OCI-LY3 (cell line): ENCODE results near the gene CFAP157.

Source experiments
- EZH2phosphoT487 ChIP-seq: fragments of 200-600 bp; shearing (Covaris generic); IDR thresholded peaks from 2 replicates; pipeline ENCODE4 v1.6.1; 2018; ENCODE audit warnings: antibody characterized with exemption, mixed run types, low read depth
- TF ChIP-seq, protein P1 (sequence below): fragments of 200-600, 300-600 bp; sonication (generic); IDR thresholded peaks from 2 replicates; pipeline ENCODE4 v1.5.1; 2014; ENCODE audit warnings: antibody characterized with exemption, low read length, low read depth

DNA sequence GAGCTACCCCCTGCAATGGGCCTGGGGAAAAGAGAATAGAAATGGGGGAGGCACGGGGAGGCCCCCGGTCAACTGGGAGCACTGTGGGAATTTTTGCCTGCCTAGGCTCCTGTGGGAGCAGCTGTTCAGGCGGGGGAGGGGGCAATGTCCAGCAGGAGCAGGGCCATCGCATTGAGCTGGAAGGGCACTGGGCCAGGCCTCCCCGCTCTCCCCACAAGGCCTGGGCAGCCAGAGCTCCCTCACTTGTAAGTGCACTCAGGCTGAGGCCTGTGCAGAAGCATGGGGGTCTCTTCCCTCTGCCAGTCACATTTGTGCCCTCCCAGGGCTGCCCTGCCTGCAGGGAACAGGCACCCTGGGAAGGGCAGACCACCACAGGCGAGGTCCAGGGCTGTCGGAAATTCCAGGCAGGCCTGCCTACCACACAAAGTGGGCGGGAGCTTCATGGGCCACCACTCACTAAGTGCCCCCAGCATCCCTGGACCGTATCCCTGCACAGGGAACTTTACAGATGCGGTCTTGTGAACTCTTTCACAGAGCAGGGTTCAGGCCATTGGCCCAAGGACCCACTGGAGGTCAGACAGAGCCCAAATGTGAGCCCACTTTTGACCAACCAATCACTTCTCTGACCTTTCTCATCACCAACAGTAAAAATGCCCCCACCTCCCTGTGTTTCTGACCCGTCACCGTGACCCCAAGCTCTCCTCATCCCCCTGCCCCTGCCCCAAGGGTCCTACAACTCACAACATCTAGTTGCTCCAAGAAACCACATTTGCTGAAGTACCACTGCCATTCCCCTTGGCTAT is 1.0 kb upstream of the CFAP157 start:
- TF ChIP-seq, protein P1, sequence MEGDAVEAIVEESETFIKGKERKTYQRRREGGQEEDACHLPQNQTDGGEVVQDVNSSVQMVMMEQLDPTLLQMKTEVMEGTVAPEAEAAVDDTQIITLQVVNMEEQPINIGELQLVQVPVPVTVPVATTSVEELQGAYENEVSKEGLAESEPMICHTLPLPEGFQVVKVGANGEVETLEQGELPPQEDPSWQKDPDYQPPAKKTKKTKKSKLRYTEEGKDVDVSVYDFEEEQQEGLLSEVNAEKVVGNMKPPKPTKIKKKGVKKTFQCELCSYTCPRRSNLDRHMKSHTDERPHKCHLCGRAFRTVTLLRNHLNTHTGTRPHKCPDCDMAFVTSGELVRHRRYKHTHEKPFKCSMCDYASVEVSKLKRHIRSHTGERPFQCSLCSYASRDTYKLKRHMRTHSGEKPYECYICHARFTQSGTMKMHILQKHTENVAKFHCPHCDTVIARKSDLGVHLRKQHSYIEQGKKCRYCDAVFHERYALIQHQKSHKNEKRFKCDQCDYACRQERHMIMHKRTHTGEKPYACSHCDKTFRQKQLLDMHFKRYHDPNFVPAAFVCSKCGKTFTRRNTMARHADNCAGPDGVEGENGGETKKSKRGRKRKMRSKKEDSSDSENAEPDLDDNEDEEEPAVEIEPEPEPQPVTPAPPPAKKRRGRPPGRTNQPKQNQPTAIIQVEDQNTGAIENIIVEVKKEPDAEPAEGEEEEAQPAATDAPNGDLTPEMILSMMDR = no peak
- no peak for TF ChIP-seq EZH2phosphoT487
